Stimulated activated CD4-positive, alpha-beta T cell treated with anti-CD3 and anti-CD28 coated beads, Interleukin-4, amount 100 ng/mL, for 48 hours (primary cell): ENCODE measurements around the gene CD28.
A peak's percentile ranks its signal among the peaks of the same experiment; 100 is the strongest.
"Not testable (repeated sequence)": the region's sequence is repeated elsewhere in the genome, so short reads cannot be mapped to it uniquely, and the experiment has no call there.

Experiments
- DNase-seq, 2 donors: peaks; one replicate each; pipeline ENCODE4 v3.0.0-alpha.2; 2020; ENCODE audit warnings: low read depth in 2 of 2

CD28 gene

GRCh38 chr2:203748331-203749126, 42.1 kb downstream of the CD28 start:
- no peak for DNase-seq

DNA sequence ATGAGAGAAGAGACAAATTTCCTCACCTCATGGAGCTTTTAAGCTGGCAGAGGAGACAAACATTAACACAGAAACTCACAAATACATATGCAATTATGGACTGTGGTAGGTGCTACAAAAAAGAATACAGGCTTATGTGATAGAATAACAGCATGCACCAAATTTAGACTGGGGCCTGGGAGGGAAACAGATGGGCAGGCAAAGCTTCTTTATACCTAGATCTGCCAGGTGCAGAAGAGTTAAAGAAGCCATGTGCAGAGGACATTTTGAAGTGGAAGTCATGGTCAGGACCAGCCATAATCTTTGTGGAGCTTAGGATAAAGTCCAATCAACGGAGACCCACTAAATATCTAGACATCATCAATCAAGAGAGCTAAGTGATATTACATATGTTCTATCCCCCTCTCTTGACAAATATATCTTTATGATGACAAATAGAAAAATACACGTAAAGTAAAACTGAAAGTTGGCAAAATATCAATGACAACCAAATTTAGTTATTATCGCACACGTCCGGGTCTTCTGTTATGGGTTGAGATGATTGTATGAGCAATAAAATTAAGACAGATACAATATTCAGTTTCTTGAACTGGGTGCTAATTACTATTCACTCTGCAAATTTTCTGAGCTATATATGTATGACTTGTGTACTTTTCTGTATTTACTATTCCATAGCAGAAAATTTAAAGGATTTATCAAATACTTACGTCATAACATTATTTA, 44.1 kb downstream of the CD28 start:
- DNase-seq = no peak

GRCh38 chr2:203751685-203752271, 45.3 kb downstream of the CD28 start:
- DNase-seq = no peak

DNA sequence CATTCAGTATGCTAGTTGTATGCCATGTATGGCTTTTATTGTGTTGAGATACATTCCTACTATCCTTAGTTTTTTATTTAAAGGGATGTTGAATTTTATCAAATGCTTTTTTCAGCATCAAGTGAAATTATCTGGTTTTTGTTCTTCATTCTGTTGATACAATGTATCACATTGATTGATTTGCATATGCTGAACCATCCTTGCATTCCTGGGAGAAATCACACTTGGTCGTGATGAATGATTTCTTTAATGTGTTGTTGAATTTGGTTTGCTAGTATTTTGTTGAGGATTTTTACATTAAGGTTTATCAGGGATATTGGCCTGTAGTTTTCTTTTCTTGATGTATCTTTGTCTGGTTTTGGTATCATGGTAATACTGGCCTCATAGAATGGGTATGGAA, 49.7 kb downstream of the CD28 start:
- no peak for DNase-seq

GRCh38 chr2:203758841-203759689, 52.6 kb downstream of the CD28 start:
- no peak for DNase-seq

GRCh38 chr2:203759690-203760365, 53.4 kb downstream of the CD28 start:
- DNase-seq = no peak

- DNase-seq = no peak
Measured at GRCh38 chr2:203761121-203761520, 54.7 kb downstream of the CD28 start.

GRCh38 chr2:203763241-203763937, 57.0 kb downstream of the CD28 start:
- DNase-seq = no peak

DNA sequence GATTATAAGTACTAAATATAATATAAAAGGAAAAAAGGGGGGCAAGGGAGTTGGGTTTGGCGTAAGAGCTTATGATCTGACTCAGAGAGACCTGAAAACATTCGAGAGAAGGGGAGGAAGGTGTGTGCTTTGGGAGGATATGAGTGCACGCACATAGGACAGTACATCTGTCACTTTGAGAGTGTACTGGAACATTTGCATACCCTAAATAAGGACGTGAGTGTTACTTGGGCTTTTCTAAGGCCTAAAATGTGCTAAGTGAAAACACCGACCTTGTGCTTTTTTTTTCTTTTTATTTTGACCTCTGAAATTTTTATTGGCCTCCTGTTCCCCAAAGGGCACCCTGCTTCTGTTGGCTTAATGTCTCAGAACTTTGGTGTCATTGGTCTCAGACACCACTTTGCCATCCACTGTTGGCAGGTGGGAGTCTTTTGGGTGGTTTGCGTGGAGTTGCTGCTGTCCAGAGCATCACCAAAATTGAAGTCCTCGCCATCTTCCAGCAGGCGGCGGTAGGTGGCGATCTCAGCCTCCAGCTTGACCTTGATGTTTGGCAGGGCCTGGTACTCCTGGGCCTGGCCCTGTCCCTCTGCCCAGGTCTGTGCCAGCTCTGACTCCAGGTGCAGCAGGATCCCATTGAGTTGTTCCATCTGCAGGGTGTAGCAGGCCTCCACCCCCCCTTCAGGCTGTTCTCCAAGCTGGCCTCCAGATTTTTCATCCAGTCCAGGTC, 57.7 kb downstream of the CD28 start:
- DNase-seq = no peak

GRCh38 chr2:203772456-203773165, 66.2 kb downstream of the CD28 start:
- DNase-seq = no peak

- no peak for DNase-seq
Measured at GRCh38 chr2:203774760-203775159, 68.3 kb downstream of the CD28 start.

DNA sequence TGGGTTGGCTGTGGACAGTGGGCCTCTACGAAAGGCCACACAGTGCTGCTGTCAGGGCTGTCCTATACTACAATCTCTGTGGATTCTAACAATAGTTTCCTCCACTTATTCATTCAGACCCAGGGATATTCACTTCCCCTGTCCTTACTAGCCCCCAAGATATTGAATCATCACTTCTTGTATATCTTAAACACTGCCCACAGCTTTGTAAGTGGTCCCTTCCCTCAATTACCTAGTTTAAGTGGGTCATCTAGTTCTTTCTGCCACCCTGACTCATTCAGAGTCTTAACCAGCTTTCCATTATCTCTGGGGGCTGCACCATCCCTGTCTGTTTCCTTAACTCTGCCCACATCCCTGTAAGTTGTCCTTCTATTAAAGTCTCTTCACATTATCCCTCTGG, 69.2 kb downstream of the CD28 start:
- no peak for DNase-seq

- DNase-seq = no peak
Measured at GRCh38 chr2:203777030-203777429, 70.6 kb downstream of the CD28 start.

DNA sequence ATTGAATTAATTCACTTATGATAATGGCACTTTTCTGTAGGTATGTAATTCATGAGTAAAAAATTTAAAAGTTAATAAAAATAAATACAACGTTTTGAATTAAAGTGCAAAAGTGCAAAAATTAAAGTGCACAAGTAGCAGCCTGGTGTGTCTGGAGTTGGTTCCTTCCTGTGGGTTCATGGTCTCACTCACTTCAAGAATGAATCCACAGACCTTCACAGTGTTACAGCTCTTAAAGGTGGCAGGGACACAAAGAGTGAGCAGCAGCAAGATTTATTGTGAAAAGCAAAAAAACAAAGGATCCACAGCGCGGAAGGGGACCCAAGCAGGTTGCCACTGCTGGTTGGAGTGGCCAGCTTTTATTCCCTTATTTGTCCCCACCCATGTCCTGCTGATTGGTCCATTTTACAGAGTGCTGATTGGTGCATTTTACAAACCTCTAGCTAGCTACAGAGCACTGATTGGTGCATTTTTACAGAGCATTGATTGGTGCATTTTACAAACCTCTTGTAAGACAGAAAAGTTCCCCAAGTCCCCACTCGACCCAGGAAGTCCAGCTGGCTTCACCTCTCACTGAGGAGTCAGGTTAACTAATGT, 73.1 kb downstream of the CD28 start:
- DNase-seq = not testable (repeated sequence)

DNA sequence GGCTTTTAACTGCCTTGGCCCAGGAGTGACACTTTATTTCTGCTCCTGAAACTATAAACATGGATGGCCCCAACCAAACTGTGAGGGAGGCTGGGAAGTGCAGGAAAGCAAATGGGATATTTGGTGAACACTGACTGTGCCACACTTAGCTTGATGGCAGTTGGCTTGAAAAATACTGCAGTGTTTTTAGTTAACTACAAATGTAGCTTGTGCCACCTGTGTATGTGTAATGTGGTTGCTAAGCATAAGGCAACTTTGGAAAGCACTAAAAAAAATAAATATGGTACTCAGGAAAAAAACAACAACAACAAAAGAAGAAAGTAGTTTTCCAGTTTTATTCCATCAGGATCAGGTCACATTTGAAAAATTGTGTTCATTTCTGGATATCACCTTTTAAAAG, 73.8 kb downstream of the CD28 start:
- no peak for DNase-seq

DNA sequence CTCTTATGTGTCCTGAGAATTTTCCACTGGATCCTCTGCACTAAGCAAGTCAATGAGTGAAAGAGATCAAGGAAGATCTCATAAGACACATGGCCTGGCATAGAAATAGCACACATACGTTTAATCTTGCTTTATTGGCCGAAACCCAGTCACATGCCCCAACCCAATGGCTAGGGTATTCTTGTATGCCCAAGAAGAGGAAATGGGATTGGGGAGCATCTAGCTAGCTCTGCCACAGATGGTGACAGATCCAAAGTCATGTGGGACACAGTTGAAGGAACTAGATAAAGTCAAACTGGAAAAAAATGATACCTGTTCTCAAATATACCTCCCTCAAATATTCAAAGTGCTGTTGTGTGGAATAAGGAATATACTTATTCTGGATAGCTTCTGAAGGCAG, 74.7 kb downstream of the CD28 start:
- DNase-seq = no peak

DNA sequence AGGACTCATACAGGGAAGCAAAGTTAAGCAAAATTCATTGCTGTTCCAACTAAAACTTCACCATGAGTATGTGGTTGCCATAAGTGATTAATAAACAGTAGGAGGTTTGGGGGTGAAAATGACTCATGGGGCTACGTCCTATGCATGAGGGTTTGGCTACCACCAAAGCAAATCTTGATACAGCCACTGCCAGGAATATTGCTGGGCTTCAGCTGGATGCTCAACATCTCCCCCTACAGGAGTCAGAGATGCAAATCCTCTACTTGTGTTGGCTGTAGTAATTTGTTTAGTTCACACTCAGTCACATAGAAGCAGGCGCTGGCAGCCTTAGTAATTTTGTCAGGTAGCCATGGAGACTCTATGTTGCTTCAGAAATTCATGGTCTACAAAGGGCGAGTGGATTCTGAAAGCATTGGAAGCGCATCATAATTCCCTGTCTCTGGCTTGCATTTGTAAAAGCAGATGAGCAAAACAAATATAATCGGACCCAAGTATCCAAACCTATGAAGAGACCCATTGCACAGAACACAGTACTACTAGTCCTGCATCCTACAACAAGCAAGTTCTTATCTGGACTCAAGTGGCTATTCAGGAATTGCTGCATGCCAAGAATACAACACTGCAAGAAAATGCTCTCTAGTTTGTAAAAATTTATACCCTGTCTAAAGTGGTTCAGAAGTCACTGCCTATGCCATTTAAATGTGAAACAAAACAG, 76.0 kb downstream of the CD28 start:
- DNase-seq = peak; percentile 35 to 71

- no peak for DNase-seq
Measured at GRCh38 chr2:203783496-203784203, 77.2 kb downstream of the CD28 start.
